ENCODE measurements around the gene AIFM2. TPM values are rescaled to one million over a fixed set of nuclear protein-coding genes. Genes with fewer than 3 reads are reported as not detected.

Gene AIFM2
- total and polyA plus RNA-seq, 8 donors, result 6.0 to 17.5 (median 7.2) TPM

- Histone ChIP-seq H3K27me3 (no peaks in the 10 kb centered on the region), H3K9me3 (no peaks in the 10 kb centered on the region), H3K36me3 (no peaks in the 10 kb centered on the region), H3K27ac (no peak overlapping the region), H3K4me3 (no peak overlapping the region), H3K4me1 (no peaks in the 10 kb centered on the region)
- no peak for ATAC-seq
- DNase-seq, result no peak
- no peak for TF ChIP-seq CTCF (IDR thresholded peaks at IDR 0.05)
- intact Hi-C loops (cut with DNase I), result no loop called here
Measured at GRCh38 chr10:70078329-70078728, 54.3 kb downstream of the AIFM2 start.

- H3K27ac ChIP-seq, result no peak overlapping the region
- no peaks in the 10 kb centered on the region for H3K4me1 ChIP-seq
- no peaks in the 10 kb centered on the region for H3K27me3 ChIP-seq
- no peak for TF ChIP-seq CTCF (IDR thresholded peaks at IDR 0.05)
- no peak for ATAC-seq
- DNase-seq, result no peak
- no peaks in the 10 kb centered on the region for H3K36me3 ChIP-seq
- intact Hi-C loops (cut with DNase I), result no loop called here
- H3K4me3 ChIP-seq, result no peak overlapping the region
- H3K9me3 ChIP-seq, result no peaks in the 10 kb centered on the region
Measured at GRCh38 chr10:70074971-70075370, 57.7 kb downstream of the AIFM2 start.

GRCh38 chr10:70074165-70074564 lies 58.5 kb downstream of the AIFM2 start:
- H3K36me3 ChIP-seq, result no peaks in the 10 kb centered on the region
- DNase-seq (no peak), ATAC-seq (no peak)
- no peak for TF ChIP-seq CTCF (IDR thresholded peaks at IDR 0.05)
- intact Hi-C loops (cut with DNase I), result no loop called here
- H3K27me3 ChIP-seq, result no peaks in the 10 kb centered on the region
- H3K4me3 ChIP-seq, result no peak overlapping the region
- no peaks in the 10 kb centered on the region for H3K4me1 ChIP-seq
- no peak overlapping the region for H3K27ac ChIP-seq
- no peaks in the 10 kb centered on the region for H3K9me3 ChIP-seq

- no peak for DNase-seq
- no peaks in the 10 kb centered on the region for H3K36me3 ChIP-seq
- intact Hi-C loops (cut with DNase I), result no loop called here
- no peak overlapping the region for H3K27ac ChIP-seq
- no peak overlapping the region for H3K4me3 ChIP-seq
- no peak for ATAC-seq
- no peaks in the 10 kb centered on the region for H3K4me1 ChIP-seq
- H3K27me3 ChIP-seq, result no peaks in the 10 kb centered on the region
- no peak for TF ChIP-seq CTCF (IDR thresholded peaks at IDR 0.05)
- no peaks in the 10 kb centered on the region for H3K9me3 ChIP-seq
Measured at GRCh38 chr10:70070834-70071233, 61.8 kb downstream of the AIFM2 start.

GRCh38 chr10:70069346-70069745 lies 63.3 kb downstream of the AIFM2 start:
- ATAC-seq (no peak), DNase-seq (no peak)
- no peak overlapping the region for H3K27ac ChIP-seq
- no peaks in the 10 kb centered on the region for H3K36me3 ChIP-seq
- no peak overlapping the region for H3K4me3 ChIP-seq
- no peak for TF ChIP-seq CTCF (IDR thresholded peaks at IDR 0.05)
- intact Hi-C loops (cut with DNase I), result no loop called here
- H3K4me1 ChIP-seq, result no peaks in the 10 kb centered on the region
- H3K9me3 ChIP-seq, result no peaks in the 10 kb centered on the region
- H3K27me3 ChIP-seq, result no peaks in the 10 kb centered on the region

All from left lung (tissue), 10 donors.